Measurements from ENCODE around the gene TNFRSF1B.

GRCh38 chr1:12201352-12202189 lies 34.8 kb downstream of the TNFRSF1B start:
- no peak for TF ChIP-seq CTCF (conservative IDR thresholded peaks at IDR 0.05 in 1 of 2, IDR thresholded peaks at IDR 0.05 in 1 of 2; ENCODE audit: extremely low read depth in 1 of 2, insufficient read depth in 1 of 2, low read depth in 1 of 2, low read length in 2 of 2)
- no peak for TF ChIP-seq EZH2 (IDR thresholded peaks at IDR 0.05; ENCODE audit: borderline replicate concordance, low read length)
